ENCODE data around the gene TMED8. TPM values are rescaled to one million over a fixed set of nuclear protein-coding genes. Genes with fewer than 3 reads are reported as not detected.

Gene TMED8
- total RNA-seq, 2 donors from 2014 or later, result 6.6 to 7.5 TPM

GRCh38 chr14:77344377-77344996 lies 32.4 kb downstream of the TMED8 start:
- Histone ChIP-seq H3K9me3 (no peaks in the 10 kb centered on the region), H3K36me3 (peaks cover 36% of the 10 kb centered on the region), H3K4me1 (no peaks in the 10 kb centered on the region), H3K27ac (no peak overlapping the region), H3K27me3 (no peaks in the 10 kb centered on the region), H3K4me3 (no peak overlapping the region)
- DNase-seq (ENCODE audit: low spot score), result no peak
- no peak for TF ChIP-seq CTCF (IDR thresholded peaks at IDR 0.05)

GRCh38 chr14:77343662-77344061 lies 33.2 kb downstream of the TMED8 start:
- H3K9me3 ChIP-seq, result no peaks in the 10 kb centered on the region
- no peak overlapping the region for H3K27ac ChIP-seq
- no peaks in the 10 kb centered on the region for H3K27me3 ChIP-seq
- H3K4me3 ChIP-seq, result no peak overlapping the region
- peaks cover 34% of the 10 kb centered on the region for H3K36me3 ChIP-seq
- no peak for DNase-seq (ENCODE audit: low spot score)
- TF ChIP-seq CTCF (IDR thresholded peaks at IDR 0.05), result no peak
- H3K4me1 ChIP-seq, result no peaks in the 10 kb centered on the region

GRCh38 chr14:77342726-77343397 lies 34.0 kb downstream of the TMED8 start:
- no peak for DNase-seq (ENCODE audit: low spot score)
- Histone ChIP-seq H3K27me3 (no peaks in the 10 kb centered on the region), H3K36me3 (peaks cover 34% of the 10 kb centered on the region), H3K4me3 (no peak overlapping the region), H3K4me1 (no peaks in the 10 kb centered on the region), H3K9me3 (no peaks in the 10 kb centered on the region), H3K27ac (no peak overlapping the region)
- no peak for TF ChIP-seq CTCF (IDR thresholded peaks at IDR 0.05)

- no peaks in the 10 kb centered on the region for H3K27me3 ChIP-seq
- H3K36me3 ChIP-seq, result peaks cover 34% of the 10 kb centered on the region
- no peak for DNase-seq (ENCODE audit: low spot score)
- no peaks in the 10 kb centered on the region for H3K4me1 ChIP-seq
- TF ChIP-seq CTCF (IDR thresholded peaks at IDR 0.05), result no peak
- H3K9me3 ChIP-seq, result no peaks in the 10 kb centered on the region
- no peak overlapping the region for H3K27ac ChIP-seq
- H3K4me3 ChIP-seq, result no peak overlapping the region
Measured at GRCh38 chr14:77340389-77340788, 36.5 kb downstream of the TMED8 start.

DNA sequence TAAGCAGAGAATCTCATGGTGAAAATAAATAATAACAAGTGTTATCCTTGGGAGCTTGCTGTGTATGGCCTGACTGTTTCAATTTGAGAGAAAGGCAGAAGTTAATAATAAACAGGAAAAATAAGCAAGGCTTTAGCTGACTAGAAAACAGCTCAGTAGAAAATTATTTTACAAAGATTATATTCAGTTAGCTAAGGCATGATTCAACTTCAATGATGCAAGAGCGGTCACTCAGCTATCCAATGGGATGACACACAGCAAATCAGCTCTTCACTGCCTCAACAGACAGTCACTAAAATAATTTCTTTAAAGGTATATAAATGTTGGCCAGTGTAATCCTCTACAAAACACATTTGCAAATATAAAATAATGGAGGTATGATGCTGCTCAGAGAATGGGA lies 37.5 kb downstream of the TMED8 start:
- Histone ChIP-seq H3K27me3 (no peaks in the 10 kb centered on the region), H3K36me3 (peaks cover 34% of the 10 kb centered on the region), H3K4me3 (no peak overlapping the region), H3K9me3 (no peaks in the 10 kb centered on the region), H3K4me1 (no peaks in the 10 kb centered on the region), H3K27ac (no peak overlapping the region)
- DNase-seq (ENCODE audit: low spot score), result no peak
- TF ChIP-seq CTCF (IDR thresholded peaks at IDR 0.05), result no peak

Measured in right atrium auricular region (tissue), 2 donors.